ENCODE measurements around the gene SLC18A3. TPM values are rescaled to one million over a fixed set of nuclear protein-coding genes. Genes with fewer than 3 reads are reported as not detected.

The SLC18A3 gene
- total RNA-seq, 4 donors from 2014 or later: 0.42 to 1.7 (median 0.81) TPM

GRCh38 chr10:49618821-49619220, 8.7 kb downstream of the SLC18A3 start:
- DNase-seq (ENCODE audit: extremely low spot score): no peak
- H3K4me3 ChIP-seq: no peak overlapping the region
- TF ChIP-seq, protein P1, sequence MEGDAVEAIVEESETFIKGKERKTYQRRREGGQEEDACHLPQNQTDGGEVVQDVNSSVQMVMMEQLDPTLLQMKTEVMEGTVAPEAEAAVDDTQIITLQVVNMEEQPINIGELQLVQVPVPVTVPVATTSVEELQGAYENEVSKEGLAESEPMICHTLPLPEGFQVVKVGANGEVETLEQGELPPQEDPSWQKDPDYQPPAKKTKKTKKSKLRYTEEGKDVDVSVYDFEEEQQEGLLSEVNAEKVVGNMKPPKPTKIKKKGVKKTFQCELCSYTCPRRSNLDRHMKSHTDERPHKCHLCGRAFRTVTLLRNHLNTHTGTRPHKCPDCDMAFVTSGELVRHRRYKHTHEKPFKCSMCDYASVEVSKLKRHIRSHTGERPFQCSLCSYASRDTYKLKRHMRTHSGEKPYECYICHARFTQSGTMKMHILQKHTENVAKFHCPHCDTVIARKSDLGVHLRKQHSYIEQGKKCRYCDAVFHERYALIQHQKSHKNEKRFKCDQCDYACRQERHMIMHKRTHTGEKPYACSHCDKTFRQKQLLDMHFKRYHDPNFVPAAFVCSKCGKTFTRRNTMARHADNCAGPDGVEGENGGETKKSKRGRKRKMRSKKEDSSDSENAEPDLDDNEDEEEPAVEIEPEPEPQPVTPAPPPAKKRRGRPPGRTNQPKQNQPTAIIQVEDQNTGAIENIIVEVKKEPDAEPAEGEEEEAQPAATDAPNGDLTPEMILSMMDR (IDR thresholded peaks at IDR 0.05): no peak
- no peak for TF ChIP-seq POLR2AphosphoS5 (IDR thresholded peaks at IDR 0.05)
- TF ChIP-seq POLR2A (IDR thresholded peaks at IDR 0.05; ENCODE audit: low read depth): no peak
- no peak for TF ChIP-seq EP300 (IDR thresholded peaks at IDR 0.05)
- intact Hi-C loops (cut with DNase I): no loop called here
- WGBS: 55% methylated on average over 2 of the region's 2 CpGs
- H3K9me3 ChIP-seq: no peaks in the 10 kb centered on the region
- H3K27ac ChIP-seq (replicated peaks in 1 of 4): no peak overlapping the region
- no peaks in the 10 kb centered on the region for H3K36me3 ChIP-seq
- H3K4me1 ChIP-seq: peaks cover 0 to 9% (median 4%) of the 10 kb centered on the region in 4 donors
- peaks cover 0 to 76% (median 5%) of the 10 kb centered on the region in 4 donors for H3K27me3 ChIP-seq

- no peak for DNase-seq (ENCODE audit: extremely low spot score)
- intact Hi-C loops (cut with DNase I): no loop called here
- TF ChIP-seq POLR2AphosphoS5 (IDR thresholded peaks at IDR 0.05): no peak
- no peak for TF ChIP-seq POLR2A (IDR thresholded peaks at IDR 0.05; ENCODE audit: low read depth)
- TF ChIP-seq, protein P1 (IDR thresholded peaks at IDR 0.05): no peak
- TF ChIP-seq EP300 (IDR thresholded peaks at IDR 0.05): no peak
- Histone ChIP-seq H3K36me3 (no peaks in the 10 kb centered on the region), H3K27me3 (peaks cover 0 to 74% (median 3%) of the 10 kb centered on the region in 4 donors), H3K9me3 (no peaks in the 10 kb centered on the region), H3K4me3 (no peak overlapping the region), H3K27ac (replicated peaks in 1 of 4) (no peak overlapping the region), H3K4me1 (peaks cover 0 to 1% (median 0%) of the 10 kb centered on the region in 4 donors)
- 59% methylated on average over 10 of the region's 10 CpGs for WGBS
These were observed 9.5 kb downstream of the SLC18A3 start for GRCh38 chr10:49619613-49620012.

- no peak for DNase-seq (ENCODE audit: extremely low spot score)
- Histone ChIP-seq H3K36me3 (no peaks in the 10 kb centered on the region), H3K27me3 (peaks cover 0 to 66% (median 3%) of the 10 kb centered on the region in 4 donors), H3K4me3 (no peak overlapping the region), H3K4me1 (no peaks in the 10 kb centered on the region), H3K27ac (replicated peaks in 1 of 4) (no peak overlapping the region), H3K9me3 (no peaks in the 10 kb centered on the region)
- intact Hi-C loops (cut with DNase I): no loop called here
- WGBS: 78% methylated on average over 8 of the region's 12 CpGs
- no peak for TF ChIP-seq POLR2A (IDR thresholded peaks at IDR 0.05; ENCODE audit: low read depth)
- TF ChIP-seq, protein P1 (IDR thresholded peaks at IDR 0.05): no peak
- TF ChIP-seq EP300 (IDR thresholded peaks at IDR 0.05): no peak
- no peak for TF ChIP-seq POLR2AphosphoS5 (IDR thresholded peaks at IDR 0.05)
These were observed 10.2 kb downstream of the SLC18A3 start for GRCh38 chr10:49620286-49620810.

DNA sequence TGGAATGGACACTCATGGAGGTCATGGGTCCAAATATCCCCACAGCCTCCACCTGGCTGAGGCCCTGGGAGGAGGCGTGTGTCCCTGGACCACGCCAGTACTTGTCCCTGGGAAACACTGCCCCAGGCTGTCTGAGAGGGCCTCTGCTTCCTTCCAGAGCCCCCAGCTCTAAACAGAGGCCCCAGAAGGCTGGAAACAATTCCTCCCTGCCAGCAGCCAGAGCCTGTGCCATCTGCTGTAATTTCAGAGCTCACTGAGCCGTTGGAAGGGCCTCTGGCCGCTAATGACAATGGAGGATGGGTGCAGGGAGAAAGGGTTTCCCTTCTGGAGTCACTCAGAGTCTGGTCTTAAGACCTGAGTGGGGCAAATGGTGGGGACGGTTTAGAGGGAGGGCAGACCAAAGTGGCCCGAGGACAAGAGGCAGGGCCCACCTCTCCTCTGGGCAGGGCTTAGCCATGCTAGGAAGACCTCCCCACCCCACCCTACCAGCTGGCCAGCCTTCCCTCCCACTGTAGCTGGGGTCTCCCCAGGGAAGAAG, 10.8 kb downstream of the SLC18A3 start:
- no peak overlapping the region for H3K27ac ChIP-seq (replicated peaks in 1 of 4)
- intact Hi-C loops (cut with DNase I): no loop called here
- no peaks in the 10 kb centered on the region for H3K4me1 ChIP-seq
- no peaks in the 10 kb centered on the region for H3K36me3 ChIP-seq
- DNase-seq (ENCODE audit: extremely low spot score): no peak
- 44% methylated on average over 5 of the region's 6 CpGs for WGBS
- no peak overlapping the region for H3K4me3 ChIP-seq
- H3K9me3 ChIP-seq: no peaks in the 10 kb centered on the region
- peaks cover 0 to 61% (median 3%) of the 10 kb centered on the region in 4 donors for H3K27me3 ChIP-seq
- TF ChIP-seq POLR2AphosphoS5 (IDR thresholded peaks at IDR 0.05) (no peak), EP300 (IDR thresholded peaks at IDR 0.05) (no peak), POLR2A (IDR thresholded peaks at IDR 0.05; ENCODE audit: low read depth) (no peak)
- TF ChIP-seq, protein P1 (IDR thresholded peaks at IDR 0.05): no peak

Data from esophagus muscularis mucosa (tissue), 4 donors.